Gastrocnemius medialis (tissue), 4 donors: ENCODE results near the gene TMEM119.

Experiments
- CTCF ChIP-seq, 5 experiments: fragments of 450-650 bp in 3 of 5; fragments of 200-600 bp in 2 of 5; sonication (generic) in 2 of 5; IDR thresholded peaks in 4 of 5; conservative IDR thresholded peaks in 1 of 5; 1 replicate in 4 of 5; 2 replicates in 1 of 5; pipeline ENCODE4 v1.5.1; 2016 to 2019; ENCODE audit warnings: antibody characterized with exemption in 5 of 5, mild to moderate bottlenecking in 3 of 5, moderate library complexity in 3 of 5
- POLR2A ChIP-seq, 2 donors: fragments of 450-650 bp; IDR thresholded peaks; one replicate each; pipeline ENCODE4 v1.6.1; 2017; ENCODE audit warnings: antibody characterized with exemption in 2 of 2, mild to moderate bottlenecking in 2 of 2, moderate library complexity in 2 of 2

GRCh38 chr12:108578264-108578663, 19.6 kb downstream of the TMEM119 start:
- TF ChIP-seq CTCF (IDR thresholded peaks at IDR 0.05 in 4 of 5, conservative IDR thresholded peaks at IDR 0.05 in 1 of 5): no peak
- no peak for TF ChIP-seq POLR2A (IDR thresholded peaks at IDR 0.05)
